ENCODE results near the gene KRT78.

Gene KRT78

GRCh38 chr12:52822771-52823510, 25.9 kb downstream of the KRT78 start:
- no peak for DNase-seq

GRCh38 chr12:52821826-52822660, 26.8 kb downstream of the KRT78 start:
- DNase-seq, result no peak

DNA sequence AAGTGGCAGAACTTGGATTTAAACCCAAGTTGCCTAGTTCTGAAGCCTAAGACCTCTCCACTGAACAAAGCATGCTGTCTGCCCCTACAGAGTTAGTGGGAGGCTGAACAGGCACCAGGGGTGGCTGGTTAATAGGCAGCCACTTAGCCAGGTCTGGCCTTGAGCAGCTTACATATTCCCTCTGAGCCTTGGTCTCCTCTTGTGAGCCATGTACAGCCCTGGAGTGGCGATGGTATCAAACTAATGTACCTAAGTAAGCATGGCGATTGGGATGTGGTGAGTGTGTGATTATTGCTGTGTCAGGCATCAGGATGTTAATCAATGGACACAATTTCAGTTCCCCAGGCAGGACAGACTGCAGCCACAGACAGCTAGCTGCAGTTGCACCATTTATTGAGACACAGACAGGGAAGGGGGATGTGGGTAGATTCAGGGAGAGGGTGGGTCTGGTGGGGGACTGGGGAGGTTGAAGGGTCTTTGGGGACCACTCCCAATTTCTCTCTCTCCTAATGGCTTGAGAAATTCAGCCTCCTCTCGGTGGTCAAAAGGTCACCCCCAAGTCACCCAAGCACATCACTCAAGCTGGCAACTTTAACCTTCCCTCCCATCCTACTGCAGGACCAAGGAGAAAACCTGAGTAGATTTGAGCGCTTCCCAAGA, 27.6 kb downstream of the KRT78 start:
- no peak for DNase-seq

- DNase-seq, result no peak
These were observed 28.3 kb downstream of the KRT78 start for GRCh38 chr12:52820521-52820920.

GRCh38 chr12:52819731-52820510, 28.9 kb downstream of the KRT78 start:
- DNase-seq, result no peak

DNA sequence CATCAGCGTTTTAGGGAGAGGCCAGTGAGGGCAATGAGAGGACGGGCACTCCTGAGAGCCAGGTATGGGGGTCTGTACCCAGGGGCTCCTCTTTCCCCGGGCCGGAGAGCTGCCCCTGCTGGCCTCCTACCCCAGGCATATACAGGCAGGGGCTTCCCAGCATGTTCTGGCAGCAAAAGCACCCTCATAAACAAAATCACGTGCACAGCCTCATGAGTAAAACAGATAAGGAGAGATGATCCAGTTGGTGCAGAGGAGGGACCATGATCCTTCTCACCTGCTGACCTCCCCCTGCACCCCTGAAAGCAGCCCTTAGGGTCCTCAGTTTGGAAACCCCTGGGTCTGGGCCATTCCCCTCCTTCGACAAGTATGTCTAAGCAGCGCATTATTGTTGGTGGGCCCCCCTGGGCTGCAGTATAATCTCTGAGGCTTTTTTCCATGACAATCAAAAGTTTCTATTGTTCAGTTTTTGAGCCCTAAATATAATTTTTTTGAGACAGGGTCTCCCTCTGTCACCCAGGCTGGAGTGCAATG, 29.8 kb downstream of the KRT78 start:
- no peak for DNase-seq

GRCh38 chr12:52818388-52818787, 30.4 kb downstream of the KRT78 start:
- no peak for DNase-seq

GRCh38 chr12:52817699-52818238, 31.0 kb downstream of the KRT78 start:
- no peak for DNase-seq

DNA sequence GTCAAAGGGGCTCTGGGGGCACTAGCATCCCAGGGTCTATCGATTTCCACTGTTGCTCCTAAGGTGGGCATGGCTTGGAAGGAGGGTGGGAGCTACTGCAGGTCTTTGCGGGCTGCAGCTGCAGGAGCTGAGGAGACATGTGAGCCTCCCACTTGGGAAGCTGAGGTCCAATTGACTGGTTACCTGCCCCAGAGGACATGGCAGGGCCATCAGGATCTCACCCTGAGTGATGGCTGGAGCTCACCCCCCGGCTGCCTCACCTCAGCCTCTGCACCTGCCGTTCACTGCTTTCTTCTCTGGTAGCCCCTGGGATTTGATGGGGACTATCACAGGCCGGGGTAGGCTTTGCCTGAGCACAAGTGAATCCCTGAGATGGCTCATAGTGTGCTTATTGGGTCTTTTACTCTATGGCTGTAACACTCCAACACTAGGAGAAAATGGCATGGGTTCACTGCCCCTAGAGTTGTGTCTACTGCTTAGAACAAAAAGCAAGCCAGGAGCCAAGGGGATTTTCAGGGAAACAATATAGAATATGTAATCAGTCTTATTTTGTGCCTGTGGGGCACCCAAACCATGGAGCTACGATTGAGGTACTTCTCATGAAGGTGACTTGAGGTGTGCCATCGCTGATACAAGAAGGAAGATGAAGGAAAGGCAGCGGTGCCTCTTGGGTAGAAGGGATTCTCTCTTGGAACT, 31.6 kb downstream of the KRT78 start:
- no peak for DNase-seq

- no peak for DNase-seq
These were observed 32.9 kb downstream of the KRT78 start for GRCh38 chr12:52815676-52816588.

GRCh38 chr12:52815161-52815560, 33.6 kb downstream of the KRT78 start:
- DNase-seq, result no peak

GRCh38 chr12:52814710-52815155, 34.1 kb downstream of the KRT78 start:
- DNase-seq, result no peak

- no peak for DNase-seq
These were observed 34.7 kb downstream of the KRT78 start, which contains the start of gene KRT4 for GRCh38 chr12:52813885-52814709. TSS of gene KRT4 (minus strand) at chr12:52814116. CDS start at chr12:52814058, 58 bp downstream.

- DNase-seq, result no peak
These were observed 35.5 kb downstream of the KRT78 start for GRCh38 chr12:52813203-52813819.

- DNase-seq, result no peak
These were observed 36.0 kb downstream of the KRT78 start for GRCh38 chr12:52812749-52813148.

DNA sequence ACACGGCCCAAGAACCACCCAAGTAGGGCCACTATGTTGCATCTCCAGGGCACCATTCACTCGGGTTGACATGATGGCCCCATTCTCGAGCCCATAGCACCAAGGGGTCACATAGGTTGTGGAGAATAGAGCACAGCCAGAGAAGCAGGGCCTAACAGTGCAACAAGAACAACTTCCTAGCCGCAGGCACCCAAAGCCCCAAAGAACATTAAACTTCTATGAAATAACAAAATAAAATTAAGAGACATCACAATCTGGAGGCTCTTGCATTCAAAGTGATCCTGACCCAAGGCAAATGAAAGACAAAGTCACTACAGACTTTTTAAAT, 36.8 kb downstream of the KRT78 start:
- DNase-seq, result no peak

DNA sequence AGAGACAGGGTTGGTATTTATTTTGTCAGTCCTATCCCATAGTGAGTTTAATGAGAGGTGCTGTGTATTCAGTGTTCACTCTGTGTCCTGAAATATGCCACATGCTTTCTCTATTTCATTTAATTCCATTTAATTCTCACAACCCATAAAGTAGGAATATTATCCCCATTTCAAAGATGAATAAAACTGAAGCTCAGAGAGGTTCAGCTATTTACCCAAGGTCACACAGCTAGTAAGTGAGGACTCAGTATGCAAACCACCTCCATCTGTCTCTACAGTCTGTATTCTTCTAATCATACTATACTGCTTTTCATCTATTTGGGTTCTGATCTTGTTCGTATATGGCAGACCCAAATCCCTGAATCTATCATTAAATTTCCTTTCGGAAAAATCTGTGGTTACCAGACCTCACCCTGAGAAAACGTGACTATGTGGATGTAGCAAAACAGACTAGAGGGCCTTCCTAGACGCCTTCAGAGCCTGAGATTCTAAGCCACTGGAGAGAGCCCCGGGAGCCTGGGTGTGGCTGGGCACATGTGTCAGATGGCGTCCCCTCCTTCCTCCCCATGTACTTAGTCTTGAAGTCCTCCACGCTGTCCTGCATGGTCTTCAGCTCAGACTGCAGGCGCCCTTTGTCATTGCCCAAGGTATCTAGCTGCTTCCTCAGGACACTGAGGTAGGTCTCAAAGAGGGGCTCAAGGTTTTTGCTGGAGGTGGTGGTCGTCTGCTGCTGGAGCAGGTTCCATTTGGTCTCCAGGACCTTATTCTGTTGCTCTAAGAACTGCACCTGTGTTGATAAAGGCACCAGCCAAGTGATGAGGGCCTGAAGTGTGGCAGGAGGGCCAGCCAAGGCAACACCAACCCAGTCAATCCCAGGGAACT, 37.4 kb downstream of the KRT78 start:
- no peak for DNase-seq

GRCh38 chr12:52810554-52810953, 38.2 kb downstream of the KRT78 start:
- no peak for DNase-seq
